HepG2 (cell line): ENCODE data around the gene OTUB2. TPM values are rescaled to one million over a fixed set of nuclear protein-coding genes. Genes with fewer than 3 reads are reported as not detected.

Experiments
- ATAC-seq: fragments of 200-7000 bp; cut with Tn5 transposase; 3 replicates; pipeline ENCODE4 v1.9.1; 2020; ENCODE audit warnings: mild to moderate bottlenecking, moderate library complexity
- BruUV-seq: library from RNA; stranded (reverse); fragments of 400-500 nt; replicated peaks from 2 replicates; lab custom pipeline; 2021; lab: Mats Ljungman, UMichigan
- CTCF ChIA-PET: fragments of 300-600 bp; formaldehyde crosslinking; extraction: SDS; loops from one replicate; lab custom pipeline; 2021; ENCODE audit warnings: low total read pairs, inconsistent platforms, low intra/inter-chr PET ratio; lab: Yijun Ruan, JAX
- POLR2A ChIA-PET: fragments of 350-600 bp; sonication (Branson Sonifier 250); formaldehyde crosslinking; loops from one replicate; lab custom pipeline; 2020; ENCODE audit warnings: antibody characterized with exemption, inconsistent platforms; lab: Yijun Ruan, JAX
- DNase-seq: peaks from one replicate; pipeline ENCODE4 v3.0.0-alpha.2; 2015; ENCODE audit warnings: low spot score
- FAIRE-seq: peaks from 3 replicates; lab custom pipeline; 2011; peaks lifted over from hg19 to GRCh38; lab: Jason Lieb, UNC
- H2AFZ ChIP-seq: one replicate; pipeline ENCODE4 v1.6.1; 2011; ENCODE audit warnings: low read length, inconsistent platforms
- H3K27ac ChIP-seq: fragments of 300-600 bp; 3 replicates; pipeline ENCODE4 v1.8.0; 2011; ENCODE audit warnings: mixed run types, mild to moderate bottlenecking, mixed read lengths, low read length, inconsistent platforms; ENCODE audit not compliant: insufficient read depth; ENCODE audit errors: extremely low read length
- H3K27me3 ChIP-seq, 2 experiments: fragments of 200-600 bp in 1 of 2; 2 replicates in 1 of 2; 3 replicates in 1 of 2; pipeline versions ENCODE4 v1.6.0 to v1.8.0; 2011; ENCODE audit warnings: low read length in 2 of 2, mild to moderate bottlenecking in 2 of 2, moderate library complexity in 2 of 2, inconsistent platforms in 1 of 2; ENCODE audit not compliant: insufficient read depth in 2 of 2, control insufficient read depth in 1 of 2
- H3K36me3 ChIP-seq, 2 experiments: fragments of 200-600 bp in 1 of 2; replicated peaks in 1 of 2; 2 replicates in 1 of 2; 3 replicates in 1 of 2; pipeline versions ENCODE4 v1.5.1 to v1.8.0; 2011; ENCODE audit warnings: low read length in 2 of 2, inconsistent platforms in 1 of 2; ENCODE audit not compliant: insufficient read depth in 2 of 2, control insufficient read depth in 1 of 2
- H3K4me1 ChIP-seq: 2 replicates; pipeline ENCODE4 v1.5.1; 2012; ENCODE audit warnings: low read length, inconsistent platforms; ENCODE audit not compliant: insufficient read depth
- H3K4me2 ChIP-seq: 2 replicates; pipeline ENCODE4 v1.6.0; 2011; ENCODE audit warnings: low read depth, low read length, inconsistent platforms
- H3K4me3 ChIP-seq, 3 experiments: fragments of 200-600 bp in 1 of 3; sonication (generic), shearing (Covaris generic) in 1 of 3; replicated peaks in 1 of 3; 2 replicates each; pipeline ENCODE4 v1.5.1; 2011 to 2016; ENCODE audit warnings: low read length in 3 of 3, inconsistent platforms in 2 of 3, low read depth in 2 of 3, mild to moderate bottlenecking in 2 of 3, control low read depth in 1 of 3, mixed read lengths in 1 of 3; ENCODE audit not compliant: insufficient read depth in 1 of 3
- H3K79me2 ChIP-seq: one replicate; pipeline ENCODE4 v1.6.1; 2011; ENCODE audit warnings: low read length, inconsistent platforms; ENCODE audit not compliant: insufficient read depth
- H3K9ac ChIP-seq: 2 replicates; pipeline ENCODE4 v1.6.0; 2011; ENCODE audit warnings: mild to moderate bottlenecking, low read depth, low read length, inconsistent platforms; ENCODE audit not compliant: insufficient read depth
- H3K9me3 ChIP-seq: 2 replicates; pipeline ENCODE4 v1.5.1; 2012; ENCODE audit warnings: mild to moderate bottlenecking, low read length
- H4K20me1 ChIP-seq: 2 replicates; pipeline ENCODE4 v1.6.0; 2011; ENCODE audit warnings: inconsistent platforms, mild to moderate bottlenecking, low read length, moderate library complexity; ENCODE audit not compliant: insufficient read depth
- DBP ChIP-seq: sonication (generic); formaldehyde crosslinking; IDR thresholded peaks from 2 replicates; pipeline ENCODE4 v1.4.0; 2020; ENCODE audit warnings: missing genetic modification reagents; ENCODE audit errors: not compliant biosample characterization
- DNMT3B ChIP-seq: conservative IDR thresholded peaks from 2 replicates; pipeline ENCODE4 v1.6.1; 2016; ENCODE audit warnings: missing biosample characterization, control low read depth
- KDM6A ChIP-seq: IDR thresholded peaks from 2 replicates; pipeline ENCODE4 v1.6.1; 2016; ENCODE audit warnings: low read depth
- MTA3 ChIP-seq: sonication (generic); formaldehyde crosslinking; IDR thresholded peaks from 2 replicates; pipeline ENCODE4 v1.4.0; 2020; ENCODE audit warnings: missing genetic modification reagents
- NCOA1 ChIP-seq: sonication (generic); formaldehyde crosslinking; IDR thresholded peaks from 2 replicates; pipeline ENCODE4 v1.9.0; 2021; ENCODE audit warnings: missing genetic modification reagents
- NCOA5 ChIP-seq: sonication (generic); formaldehyde crosslinking; IDR thresholded peaks from 2 replicates; pipeline ENCODE4 v1.4.0; 2020; ENCODE audit warnings: missing genetic modification reagents
- ZBTB34 ChIP-seq: sonication (generic); formaldehyde crosslinking; IDR thresholded peaks from 2 replicates; pipeline ENCODE4 v1.8.0; 2022; ENCODE audit warnings: mild to moderate bottlenecking, missing genetic modification reagents
- ZNF280B ChIP-seq: sonication (generic); formaldehyde crosslinking; IDR thresholded peaks from 2 replicates; pipeline ENCODE4 v1.5.0; 2020; ENCODE audit warnings: missing genetic modification reagents, mild to moderate bottlenecking, borderline replicate concordance
- ZNF879 ChIP-seq: sonication (generic); formaldehyde crosslinking; IDR thresholded peaks from 2 replicates; pipeline ENCODE4 v1.8.1; 2023; ENCODE audit warnings: missing genetic modification reagents
- ZNF883 ChIP-seq: sonication (generic); formaldehyde crosslinking; IDR thresholded peaks from 2 replicates; pipeline ENCODE4 v1.5.1; 2020; ENCODE audit warnings: mild to moderate bottlenecking, missing genetic modification reagents; ENCODE audit errors: not compliant biosample characterization
- WGBS: methylation state at CpG from one replicate; pipeline ENCODE4 v1.1.6; 2017; ENCODE audit warnings: low lambda C conversion rate; 5-methylcytosine and 5-hydroxymethylcytosine counted together
- in situ Hi-C: cut with HindIII; loops from 2 replicates; pipeline ENCODE4 v1.10.0; 2017; ENCODE audit warnings: low pct_unique_long_range_greater_than_20kb; ENCODE audit not compliant: extremely low pct_ligation_motif_present
- intact Hi-C: fragments of 100-400 bp; cut with micrococcal nuclease; formaldehyde crosslinking; loops from one replicate; pipeline ENCODE4 v1.10.0; 2022; ENCODE audit not compliant: unreplicated experiment
- polyA plus RNA-seq, 8 experiments: library from polyadenylated mRNA; depleted of rRNA in 3 of 8; stranded (reverse) in 7 of 8; unstranded in 1 of 8; fragments of >200 nt; fragmentation: Illumina TruSeq in 4 of 8; extraction: Trizol in 4 of 8; gene quantifications; 2 replicates each; pipeline versions ENCODE4 v1.2.1 to v1.2.3, GENCODE V29; 2011 to 2016; ENCODE audit warnings: low read depth in 4 of 8, missing spikeins in 1 of 8, mixed read lengths in 1 of 8; ENCODE audit not compliant: insufficient read depth in 1 of 8
- total RNA-seq, 5 experiments: library from RNA; depleted of rRNA; stranded (reverse); fragments of >200 nt; fragmentation: Illumina TruSeq; extraction: Trizol; gene quantifications; 2 replicates each; pipeline ENCODE4 v1.2.3, GENCODE V29; 2016; ENCODE audit warnings: low read depth in 1 of 5
- TF ChIP-seq, protein P1 (sequence below): fragments of 450-650 bp; IDR thresholded peaks from 2 replicates; pipeline ENCODE4 v1.6.1; 2016

OTUB2 gene
- total and polyA plus RNA-seq, 2 of the 13 experiments (the other 11 are each of a cell fraction or from before 2014, with no cell fraction given) = 2.2 to 2.4 TPM

DNA sequence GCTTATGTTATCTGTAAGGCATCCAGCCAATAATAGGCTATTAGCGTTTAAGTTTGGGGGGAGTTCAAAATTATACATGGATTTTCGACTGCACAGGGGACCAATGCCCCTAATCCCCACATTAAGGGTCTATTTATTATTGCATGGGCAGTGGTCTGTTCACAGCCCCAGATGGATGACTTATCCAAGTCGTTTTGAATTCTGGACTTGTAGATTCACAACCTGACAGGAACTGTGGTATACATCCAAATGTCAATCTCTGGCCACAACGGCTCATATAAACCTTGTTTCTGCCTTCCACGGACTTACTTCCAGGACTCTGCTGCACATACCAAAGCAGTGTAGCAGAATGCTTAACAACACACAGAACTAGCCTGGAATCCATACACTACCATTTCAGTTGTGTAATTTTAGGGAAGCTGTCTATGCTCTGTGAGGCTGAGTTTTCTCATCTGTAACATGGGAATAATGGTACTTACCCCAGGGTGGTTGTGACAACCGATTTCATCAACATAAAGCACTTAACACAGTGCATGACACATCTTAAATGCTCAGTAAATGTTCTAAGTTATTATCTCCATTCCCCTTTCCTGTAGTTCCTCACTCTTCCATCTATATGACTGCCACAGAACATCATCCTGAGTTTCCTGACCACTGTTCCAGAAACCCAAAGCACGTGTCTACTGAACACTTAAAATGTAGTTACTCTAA is 51.1 kb downstream of the OTUB2 start:
- no TSS peak for BruUV-seq
- H3K79me2 ChIP-seq = peaks cover 94% of the 10 kb centered on the region
- peak overlapping the region; percentile 79 for H3K4me2 ChIP-seq
- peak overlapping the region in 2 of 3 experiments; percentile 8; a peak in 4 of 6 replicates for H3K4me3 ChIP-seq
- no peak overlapping the region for H2AFZ ChIP-seq
- 70% methylated on average over 7 of the region's 7 CpGs for WGBS
- ChIA-PET CTCF (no interaction called here), POLR2A (no interaction called here)
- in situ Hi-C loops (no loop called here), intact Hi-C loops (no loop called here)
- no peak overlapping the region for H3K27ac ChIP-seq
- peaks cover 3 to 22% of the 10 kb centered on the region in 2 experiments; a peak in 3 of 5 replicates for H3K36me3 ChIP-seq
- ATAC-seq = no peak
- no peak for DNase-seq
- H4K20me1 ChIP-seq = peaks cover 38% of the 10 kb centered on the region
- no peaks in the 10 kb centered on the region for H3K27me3 ChIP-seq
- no peak for TF ChIP-seq DNMT3B (CRISPR knock-in tag)
- TF ChIP-seq MTA3 (CRISPR knock-in tag) = no peak
- TF ChIP-seq, protein P1, sequence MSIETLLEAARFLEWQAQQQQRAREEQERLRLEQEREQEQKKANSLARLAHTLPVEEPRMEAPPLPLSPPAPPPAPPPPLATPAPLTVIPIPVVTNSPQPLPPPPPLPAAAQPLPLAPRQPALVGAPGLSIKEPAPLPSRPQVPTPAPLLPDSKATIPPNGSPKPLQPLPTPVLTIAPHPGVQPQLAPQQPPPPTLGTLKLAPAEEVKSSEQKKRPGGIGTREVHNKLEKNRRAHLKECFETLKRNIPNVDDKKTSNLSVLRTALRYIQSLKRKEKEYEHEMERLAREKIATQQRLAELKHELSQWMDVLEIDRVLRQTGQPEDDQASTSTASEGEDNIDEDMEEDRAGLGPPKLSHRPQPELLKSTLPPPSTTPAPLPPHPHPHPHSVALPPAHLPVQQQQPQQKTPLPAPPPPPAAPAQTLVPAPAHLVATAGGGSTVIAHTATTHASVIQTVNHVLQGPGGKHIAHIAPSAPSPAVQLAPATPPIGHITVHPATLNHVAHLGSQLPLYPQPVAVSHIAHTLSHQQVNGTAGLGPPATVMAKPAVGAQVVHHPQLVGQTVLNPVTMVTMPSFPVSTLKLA = peak; percentile 50; the same call in 1 of the 2 replicates
- peaks cover 58% of the 10 kb centered on the region for H3K4me1 ChIP-seq
- H3K9ac ChIP-seq = peak overlapping the region; percentile 20; the same call in 1 of the 2 replicates
- H3K9me3 ChIP-seq = peaks cover 16% of the 10 kb centered on the region
- FAIRE-seq = no peak

DNA sequence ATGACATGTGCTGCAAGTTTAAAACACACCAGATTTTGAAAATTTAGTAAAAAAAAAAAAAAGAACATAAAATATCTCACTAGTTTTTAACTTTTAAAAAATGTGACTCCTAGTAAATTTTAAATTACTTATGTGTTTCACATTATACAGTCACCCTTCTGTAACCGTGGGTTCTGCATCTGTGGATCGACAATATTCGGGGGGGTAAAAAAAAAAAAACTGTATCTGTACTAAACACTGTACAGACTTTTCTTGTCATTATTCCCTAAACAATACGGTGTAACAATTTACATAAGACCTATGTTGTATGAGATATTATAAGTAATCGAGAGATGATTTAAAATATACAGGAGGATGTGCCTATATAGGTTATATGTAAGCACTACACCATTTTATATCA is 51.7 kb downstream of the OTUB2 start:
- DNase-seq (no peak), ATAC-seq (no peak), FAIRE-seq (no peak)
- peaks cover 3 to 22% of the 10 kb centered on the region in 2 experiments; a peak in 3 of 5 replicates for H3K36me3 ChIP-seq
- BruUV-seq = no TSS peak
- CTCF ChIA-PET = no interaction called here
- H3K4me1 ChIP-seq = peaks cover 63% of the 10 kb centered on the region
- H3K4me3 ChIP-seq = peak overlapping the region; percentile 38 to 99 (median 42); a peak in 4 of 6 replicates
- H3K9me3 ChIP-seq = peaks cover 16% of the 10 kb centered on the region
- no peak overlapping the region for H3K27ac ChIP-seq
- intact Hi-C loops = no loop called here
- 91% methylated on average over 5 of the region's 5 CpGs for WGBS
- peak overlapping the region; percentile 54; the same call in 1 of the 2 replicates for H3K9ac ChIP-seq
- POLR2A ChIA-PET = no interaction called here
- in situ Hi-C loops = no loop called here
- peaks cover 90% of the 10 kb centered on the region for H3K79me2 ChIP-seq
- H4K20me1 ChIP-seq = peaks cover 38% of the 10 kb centered on the region
- H3K27me3 ChIP-seq = no peaks in the 10 kb centered on the region
- H2AFZ ChIP-seq = no peak overlapping the region
- peak overlapping the region; percentile 79 for H3K4me2 ChIP-seq
- TF ChIP-seq DBP (no peak), ZNF879 (CRISPR knock-in tag) (no peak), NCOA1 (CRISPR knock-in tag) (no peak), ZBTB34 (CRISPR knock-in tag) (no peak), NCOA5 (no peak), ZNF280B (CRISPR knock-in tag) (no peak), ZNF883 (CRISPR knock-in tag) (no peak), KDM6A (CRISPR knock-in tag) (no peak)
